ENCODE results near the gene RIBC1. TPM values are rescaled to one million over a fixed set of nuclear protein-coding genes. Genes with fewer than 3 reads are reported as not detected.
A peak's percentile ranks its signal among the peaks of the same experiment; 100 is the strongest.

RIBC1 gene
- total RNA-seq, 4 donors from 2014 or later = 0.65 to 1.1 (median 0.94) TPM

- intact Hi-C loops (cut with DNase I; ENCODE audit: low total_unique reads) = no loop called here
- peak within 1 kb of the TSS; percentile 43 for H3K4me3 ChIP-seq (ENCODE audit: low read depth, poor library complexity, severe bottlenecking)
- WGBS, 2 donors = 0 to 1% methylated on average over 5 to 75 of the region's 75 CpGs
- TF ChIP-seq CTCF (IDR thresholded peaks at IDR 0.05) (no peak), POLR2A (IDR thresholded peaks at IDR 0.05) (no peak)
- peak; percentile 92 to 99 for DNase-seq (ENCODE audit: low spot score in 2 of 2)
Measured at GRCh38 chrX:53422086-53422860, 400 bp upstream of the RIBC1 start, which contains the start of gene SMC1A. Gene SMC1A, minus strand, starts transcription at chrX:53422654. Its CDS starts 54 bp downstream, at chrX:53422600.

DNA sequence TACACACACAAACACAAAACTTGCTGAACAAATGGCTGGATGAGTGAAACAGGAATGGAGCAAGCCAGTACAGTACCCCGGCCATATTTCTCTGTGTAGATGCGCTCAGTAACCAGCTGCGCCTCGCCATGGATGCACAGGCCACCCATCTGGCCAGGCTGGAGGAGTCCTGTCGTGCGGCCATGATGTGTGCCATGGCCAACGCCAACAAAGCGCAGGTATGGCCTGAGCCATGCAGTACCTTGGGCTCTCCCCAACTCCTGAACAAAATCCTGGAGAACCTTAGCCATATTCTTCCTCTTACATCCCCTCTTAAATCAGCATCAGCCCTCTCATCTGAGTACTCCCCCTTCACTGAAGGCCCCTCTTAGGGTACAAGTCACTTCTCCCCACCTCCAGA is 7.1 kb downstream of the RIBC1 start:
- no peak overlapping the region for H3K4me3 ChIP-seq (ENCODE audit: low read depth, poor library complexity, severe bottlenecking)
- intact Hi-C loops (cut with DNase I; ENCODE audit: low total_unique reads) = loop anchor here (10.0 kb wide), 1 partner anchor 115 kb away; no protein-coding TSS in a partner anchor
- no peak for DNase-seq (ENCODE audit: low spot score in 2 of 2)
- no peak for TF ChIP-seq CTCF (IDR thresholded peaks at IDR 0.05)
- TF ChIP-seq POLR2A (IDR thresholded peaks at IDR 0.05) = no peak
- 92 to 95% methylated on average over 3 to 8 of the region's 8 CpGs for WGBS, 2 donors

DNA sequence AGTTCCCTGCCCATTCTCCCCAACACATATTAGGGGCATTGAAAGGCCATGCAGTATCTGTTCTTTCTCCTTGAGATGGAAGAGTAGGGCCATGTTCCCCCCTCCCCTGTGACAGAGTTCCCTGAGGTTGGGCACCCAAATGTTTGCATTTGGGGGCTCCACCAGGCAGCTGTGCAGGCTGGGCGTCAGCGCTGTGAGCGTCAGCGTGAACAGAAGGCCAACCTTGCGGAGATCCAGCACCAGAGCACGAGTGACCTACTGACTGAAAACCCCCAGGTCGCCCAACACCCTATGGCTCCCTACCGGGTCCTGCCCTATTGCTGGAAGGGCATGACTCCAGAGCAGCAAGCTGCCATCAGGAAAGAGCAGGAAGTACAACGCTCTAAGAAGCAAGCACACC is 7.6 kb downstream of the RIBC1 start:
- intact Hi-C loops (cut with DNase I; ENCODE audit: low total_unique reads) = loop anchor here (10.0 kb wide), 1 partner anchor 115 kb away; no protein-coding TSS in a partner anchor
- no peak for TF ChIP-seq POLR2A (IDR thresholded peaks at IDR 0.05)
- H3K4me3 ChIP-seq (ENCODE audit: low read depth, poor library complexity, severe bottlenecking) = no peak overlapping the region
- no peak for DNase-seq (ENCODE audit: low spot score in 2 of 2)
- 87 to 100% methylated on average over 1 to 9 of the region's 9 CpGs for WGBS, 2 donors

DNA sequence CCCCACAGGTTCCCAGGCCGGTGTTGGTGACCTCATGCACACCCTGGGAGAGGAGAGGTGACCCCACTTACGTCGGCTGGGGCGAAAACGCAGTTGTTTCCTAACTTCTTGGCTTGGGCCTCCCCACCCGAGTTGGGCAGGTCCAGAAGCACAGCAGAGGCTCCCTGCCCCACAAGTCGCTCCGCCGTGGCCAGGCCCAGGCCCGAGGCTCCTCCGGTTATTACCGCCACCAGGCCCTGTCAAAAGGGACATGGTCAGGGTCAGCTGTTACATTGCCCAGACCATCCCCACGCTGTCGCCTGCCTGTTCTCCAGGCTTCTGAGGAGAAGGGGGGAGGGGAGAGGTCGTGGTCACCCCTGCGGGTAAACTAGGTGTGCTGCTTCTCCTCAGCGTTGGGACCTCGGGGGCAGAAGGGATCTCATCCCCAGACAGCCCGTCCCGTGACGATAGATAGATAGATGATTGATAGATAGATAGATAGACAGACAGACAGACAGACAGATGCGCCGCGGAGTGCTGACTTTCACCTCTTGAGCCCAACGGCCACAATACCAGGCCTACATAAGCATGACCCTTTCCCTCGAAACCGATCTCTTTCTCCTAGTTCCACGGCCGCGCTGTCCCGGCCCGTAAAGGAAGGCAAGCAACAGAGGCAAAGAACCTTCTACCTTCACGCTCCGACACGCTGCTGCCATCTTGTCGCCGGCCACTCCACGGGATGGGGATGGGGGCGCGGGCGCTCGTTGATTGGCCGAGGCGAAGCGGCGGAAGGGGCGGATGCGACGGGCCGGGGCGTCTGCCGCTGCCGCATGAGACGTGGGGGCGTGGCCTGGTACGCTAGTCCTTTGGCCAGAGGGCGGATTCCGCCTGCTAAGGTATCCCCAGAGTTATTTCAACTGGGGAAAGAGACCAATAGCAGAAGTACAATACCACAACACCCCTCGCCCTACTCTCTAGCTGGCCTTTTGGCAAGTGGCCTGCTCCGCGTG is 11.3 kb downstream of the RIBC1 start, which contains the start of gene HSD17B10:
HSD17B10 (minus strand) TSS at position 720 of the 989 bp plus-strand sequence; CDS start at position 695, 25 bp downstream.
- H3K4me3 ChIP-seq (ENCODE audit: low read depth, poor library complexity, severe bottlenecking) = peak within 1 kb of the TSS; percentile 48
- WGBS, 2 donors = 8 to 30% methylated on average over 8 to 49 of the region's 61 CpGs
- intact Hi-C loops (cut with DNase I; ENCODE audit: low total_unique reads) = loop anchor here (10.0 kb wide), 1 partner anchor 119 kb away; no protein-coding TSS in a partner anchor
- peak; percentile 81 to 97 for DNase-seq (ENCODE audit: low spot score in 2 of 2)
- TF ChIP-seq POLR2A (IDR thresholded peaks at IDR 0.05) = no peak
- no peak for TF ChIP-seq CTCF (IDR thresholded peaks at IDR 0.05)

DNA sequence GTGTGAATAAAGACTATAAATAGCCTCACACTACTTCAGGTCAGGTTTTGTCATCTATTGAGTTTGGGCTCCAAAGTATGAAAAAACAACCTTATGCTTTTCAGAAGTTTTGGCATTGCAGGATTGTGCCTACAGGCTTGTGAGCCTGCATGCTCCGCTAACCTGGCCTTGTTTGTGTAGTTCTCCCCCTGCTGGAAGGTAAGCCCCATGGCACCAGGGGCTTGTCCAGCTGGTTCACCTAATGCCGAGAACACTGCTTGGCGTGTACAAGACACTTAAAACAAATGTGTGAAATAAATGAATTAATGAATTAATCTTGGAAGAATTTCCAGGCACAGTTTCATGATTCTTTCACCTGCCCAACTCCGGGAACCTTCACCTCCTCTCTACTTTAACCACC is 13.3 kb downstream of the RIBC1 start:
- WGBS, 2 donors = 0 to 4% methylated on average over 4 of the region's 4 CpGs
- intact Hi-C loops (cut with DNase I; ENCODE audit: low total_unique reads) = loop anchor here (10.0 kb wide), 1 partner anchor 121 kb away; no protein-coding TSS in a partner anchor
- DNase-seq (ENCODE audit: low spot score in 2 of 2) = no peak
- H3K4me3 ChIP-seq (ENCODE audit: low read depth, poor library complexity, severe bottlenecking) = no peak overlapping the region
- TF ChIP-seq CTCF (IDR thresholded peaks at IDR 0.05) = no peak
- TF ChIP-seq POLR2A (IDR thresholded peaks at IDR 0.05) = no peak

Data from lower leg skin (tissue), 4 donors.